Glutamatergic neuron (in vitro differentiated cells): ENCODE results near the gene LRRC57. TPM values are rescaled to one million over a fixed set of nuclear protein-coding genes. Genes with fewer than 3 reads are reported as not detected.

ENCODE experiments used
- DNase-seq: peaks from one replicate; pipeline ENCODE4 v3.0.0; 2022
- H3K27ac Mint-ChIP-seq: one replicate; pipeline ENCODE4 v1.8.0; 2020; ENCODE audit warnings: mild to moderate bottlenecking, mixed read lengths, inconsistent platforms; ENCODE audit not compliant: unreplicated experiment
- H3K27me3 Mint-ChIP-seq: one replicate; pipeline ENCODE4 v1.8.0; 2020; ENCODE audit warnings: mild to moderate bottlenecking, moderate library complexity, mixed read lengths, inconsistent platforms; ENCODE audit not compliant: unreplicated experiment
- H3K36me3 Mint-ChIP-seq: one replicate; pipeline ENCODE4 v1.8.0; 2020; ENCODE audit warnings: mild to moderate bottlenecking, mixed read lengths, inconsistent platforms; ENCODE audit not compliant: unreplicated experiment
- H3K4me1 Mint-ChIP-seq: one replicate; pipeline ENCODE4 v1.8.0; 2020; ENCODE audit warnings: mild to moderate bottlenecking, low read depth, mixed read lengths, inconsistent platforms; ENCODE audit not compliant: unreplicated experiment
- H3K4me3 Mint-ChIP-seq: one replicate; pipeline ENCODE4 v1.8.0; 2020; ENCODE audit warnings: mild to moderate bottlenecking, mixed read lengths, inconsistent platforms; ENCODE audit not compliant: unreplicated experiment
- H3K9me3 Mint-ChIP-seq: one replicate; pipeline ENCODE4 v1.8.0; 2020; ENCODE audit warnings: mild to moderate bottlenecking, moderate library complexity, mixed read lengths, inconsistent platforms; ENCODE audit not compliant: unreplicated experiment
- total RNA-seq: library from RNA; stranded (reverse); fragmentation: NEBNext Ultra II Directional; extraction: Animal tissue kit (Norgen Biotek cat#: 25700); gene quantifications from one replicate; pipeline ENCODE4 v1.2.1, GENCODE V29; 2021; ENCODE audit not compliant: unreplicated experiment
- TF ChIP-seq, protein P1 (sequence below): fragments of 200-600 bp; sonication (generic); IDR thresholded peaks from one replicate; pipeline ENCODE4 v1.5.0; 2021; ENCODE audit not compliant: partially characterized antibody, unreplicated experiment

Gene LRRC57
- total RNA-seq, 1 donor from 2014 or later: 38.5 TPM

DNA sequence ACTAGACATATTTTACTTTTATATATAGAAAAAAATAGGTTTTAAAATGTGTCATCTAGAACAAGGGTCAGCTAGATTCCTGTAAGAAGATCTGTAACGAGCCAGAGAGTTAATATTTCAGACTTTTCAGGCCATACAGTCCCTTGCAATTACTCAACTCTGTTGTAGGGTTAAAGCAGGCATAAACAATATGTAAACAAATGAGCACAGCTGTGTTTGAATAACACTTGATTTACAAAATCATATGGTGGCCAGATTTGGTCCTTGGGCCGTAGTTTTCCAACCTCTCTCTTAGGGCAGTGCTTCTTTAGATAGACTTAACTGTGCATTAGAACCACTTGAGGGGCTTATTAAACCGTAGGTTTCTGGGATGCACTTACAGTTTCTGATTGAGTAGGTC is 19.6 kb downstream of the LRRC57 start:
- no peak overlapping the region for H3K4me3 Mint-ChIP-seq
- H3K27me3 Mint-ChIP-seq: no peaks in the 10 kb centered on the region
- TF ChIP-seq, protein P1, sequence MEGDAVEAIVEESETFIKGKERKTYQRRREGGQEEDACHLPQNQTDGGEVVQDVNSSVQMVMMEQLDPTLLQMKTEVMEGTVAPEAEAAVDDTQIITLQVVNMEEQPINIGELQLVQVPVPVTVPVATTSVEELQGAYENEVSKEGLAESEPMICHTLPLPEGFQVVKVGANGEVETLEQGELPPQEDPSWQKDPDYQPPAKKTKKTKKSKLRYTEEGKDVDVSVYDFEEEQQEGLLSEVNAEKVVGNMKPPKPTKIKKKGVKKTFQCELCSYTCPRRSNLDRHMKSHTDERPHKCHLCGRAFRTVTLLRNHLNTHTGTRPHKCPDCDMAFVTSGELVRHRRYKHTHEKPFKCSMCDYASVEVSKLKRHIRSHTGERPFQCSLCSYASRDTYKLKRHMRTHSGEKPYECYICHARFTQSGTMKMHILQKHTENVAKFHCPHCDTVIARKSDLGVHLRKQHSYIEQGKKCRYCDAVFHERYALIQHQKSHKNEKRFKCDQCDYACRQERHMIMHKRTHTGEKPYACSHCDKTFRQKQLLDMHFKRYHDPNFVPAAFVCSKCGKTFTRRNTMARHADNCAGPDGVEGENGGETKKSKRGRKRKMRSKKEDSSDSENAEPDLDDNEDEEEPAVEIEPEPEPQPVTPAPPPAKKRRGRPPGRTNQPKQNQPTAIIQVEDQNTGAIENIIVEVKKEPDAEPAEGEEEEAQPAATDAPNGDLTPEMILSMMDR: no peak
- no peaks in the 10 kb centered on the region for H3K9me3 Mint-ChIP-seq
- no peak for DNase-seq
- no peaks in the 10 kb centered on the region for H3K4me1 Mint-ChIP-seq
- no peak overlapping the region for H3K27ac Mint-ChIP-seq
- H3K36me3 Mint-ChIP-seq: no peaks in the 10 kb centered on the region

DNA sequence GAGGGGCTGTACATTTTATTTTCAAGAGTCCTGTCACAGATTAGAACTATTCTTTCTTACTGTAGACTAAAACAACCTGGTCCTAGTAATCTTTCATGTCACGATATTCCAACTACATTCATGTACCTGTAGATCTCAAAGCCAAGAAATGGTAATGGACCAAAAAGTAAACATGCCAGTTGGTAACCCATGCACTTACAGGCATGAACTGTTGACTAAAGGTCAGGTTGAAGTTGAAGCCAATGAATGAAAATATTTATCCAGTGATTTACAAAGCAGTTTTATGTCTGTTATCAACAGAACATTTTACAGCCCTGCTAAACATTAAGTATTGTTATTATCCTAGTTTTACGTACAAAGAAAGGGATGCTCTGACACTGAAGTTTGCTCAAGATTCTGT is 25.3 kb downstream of the LRRC57 start:
- H3K4me3 Mint-ChIP-seq: no peak overlapping the region
- no peaks in the 10 kb centered on the region for H3K9me3 Mint-ChIP-seq
- no peak overlapping the region for H3K27ac Mint-ChIP-seq
- no peaks in the 10 kb centered on the region for H3K4me1 Mint-ChIP-seq
- TF ChIP-seq, protein P1: no peak
- DNase-seq: no peak
- no peaks in the 10 kb centered on the region for H3K27me3 Mint-ChIP-seq
- no peaks in the 10 kb centered on the region for H3K36me3 Mint-ChIP-seq

DNA sequence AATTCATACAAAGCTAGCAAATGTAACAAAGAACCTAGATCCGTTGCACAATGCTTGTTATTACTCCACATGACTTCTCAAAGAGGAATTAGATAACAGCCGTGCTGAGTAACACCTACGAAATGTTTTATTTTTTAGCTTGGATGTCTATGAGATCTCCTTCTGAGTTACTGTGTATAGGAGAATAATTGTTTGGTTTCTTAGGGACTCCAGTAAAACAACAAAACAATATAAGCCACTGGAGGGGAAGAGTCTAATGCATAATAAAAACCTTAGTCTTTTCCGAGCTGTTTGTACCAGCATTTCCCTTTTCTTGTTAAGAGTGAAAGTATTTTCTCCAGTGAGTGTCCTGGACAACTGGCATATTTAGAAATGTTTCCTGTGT is 37.6 kb downstream of the LRRC57 start:
- Mint-ChIP-seq H3K27ac (no peak overlapping the region), H3K27me3 (no peaks in the 10 kb centered on the region), H3K4me1 (no peaks in the 10 kb centered on the region), H3K4me3 (no peak overlapping the region), H3K36me3 (no peaks in the 10 kb centered on the region), H3K9me3 (no peaks in the 10 kb centered on the region)
- no peak for DNase-seq
- TF ChIP-seq, protein P1: no peak

DNA sequence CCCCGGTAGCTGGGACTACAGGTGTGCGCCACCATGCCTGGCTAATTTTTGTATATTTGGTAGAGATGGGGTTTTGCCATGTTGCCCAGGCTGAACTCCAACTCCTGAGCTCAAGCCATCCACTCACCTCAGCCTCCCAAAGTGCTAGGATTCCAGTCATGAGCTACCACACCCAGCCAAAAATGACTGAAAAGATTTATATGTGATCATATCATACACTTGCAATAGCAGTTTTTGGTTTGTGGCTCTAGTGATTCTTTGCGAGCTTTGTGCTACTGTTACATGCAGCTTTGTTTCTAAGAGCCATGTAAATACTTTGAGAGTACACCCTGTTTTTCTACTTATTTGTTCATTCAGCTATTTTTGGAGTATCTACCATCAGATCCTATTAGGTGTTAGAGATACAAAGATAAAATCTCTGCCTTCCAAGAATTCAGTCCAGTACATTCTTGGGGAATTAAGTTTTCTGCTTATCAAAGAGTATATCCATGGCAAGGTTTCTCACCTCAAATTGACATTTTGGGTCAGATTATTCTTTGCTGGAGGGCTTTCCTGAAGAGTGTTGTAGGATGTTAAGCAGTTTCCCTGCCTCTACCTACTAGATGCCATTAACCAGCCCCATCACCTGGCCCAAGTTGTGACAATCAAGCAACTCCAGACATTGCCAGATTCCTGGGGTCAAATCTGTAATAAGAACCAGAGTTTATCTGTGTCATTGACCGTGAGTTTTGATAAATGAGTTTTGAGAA is 38.2 kb downstream of the LRRC57 start:
- Mint-ChIP-seq H3K4me1 (no peaks in the 10 kb centered on the region), H3K36me3 (no peaks in the 10 kb centered on the region), H3K27ac (no peak overlapping the region), H3K4me3 (no peak overlapping the region), H3K27me3 (no peaks in the 10 kb centered on the region), H3K9me3 (no peaks in the 10 kb centered on the region)
- no peak for DNase-seq
- TF ChIP-seq, protein P1: no peak

DNA sequence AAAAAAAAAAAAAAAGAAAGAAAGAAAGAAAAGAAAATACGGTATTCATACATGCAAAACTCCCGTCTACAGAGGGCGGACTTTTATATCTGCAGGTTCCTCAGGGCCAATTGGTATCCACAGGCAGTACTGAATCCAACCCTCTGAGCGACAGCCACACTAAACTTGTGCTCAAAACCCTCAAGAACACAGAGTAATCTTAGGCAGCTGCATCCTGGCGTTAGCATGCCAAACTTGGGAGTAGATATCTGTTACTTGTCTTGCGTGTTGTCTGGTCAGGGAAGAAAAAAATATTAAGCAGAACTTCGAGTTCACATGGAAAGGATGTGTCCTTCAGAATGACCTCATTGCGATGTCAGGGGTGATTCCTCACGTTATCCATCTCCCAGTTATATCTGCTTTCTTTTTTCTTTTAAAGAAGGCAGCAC is 40.3 kb downstream of the LRRC57 start:
- no peaks in the 10 kb centered on the region for H3K9me3 Mint-ChIP-seq
- H3K4me3 Mint-ChIP-seq: no peak overlapping the region
- no peak overlapping the region for H3K27ac Mint-ChIP-seq
- no peaks in the 10 kb centered on the region for H3K36me3 Mint-ChIP-seq
- TF ChIP-seq, protein P1: no peak
- no peak for DNase-seq
- H3K27me3 Mint-ChIP-seq: no peaks in the 10 kb centered on the region
- H3K4me1 Mint-ChIP-seq: no peaks in the 10 kb centered on the region
